ENCODE measurements around the gene SERPINA6.
"Not testable (repeated sequence)": the region's sequence is repeated elsewhere in the genome, so short reads cannot be mapped to it uniquely, and the experiment has no call there.

Gene SERPINA6

GRCh38 chr14:94285158-94285557, 38.0 kb downstream of the SERPINA6 start:
- Histone ChIP-seq H3K36me3 (ENCODE audit: control insufficient read depth, insufficient read depth, low read length) (no peaks in the 10 kb centered on the region), H3K27me3 (replicated peaks; ENCODE audit: control insufficient read depth, insufficient read depth, low read length) (no peaks in the 10 kb centered on the region; the same call in 1 of the 2 replicates), H3K4me3 (replicated peaks; ENCODE audit: low read depth, low read length) (no peak overlapping the region)
- TF ChIP-seq CTCF (IDR thresholded peaks at IDR 0.05; ENCODE audit: insufficient read depth, low read length, poor library complexity, severe bottlenecking) = no peak
- DNase-seq (ENCODE audit: extremely low read depth, insufficient read length) = no peak

GRCh38 chr14:94284221-94284620, 38.9 kb downstream of the SERPINA6 start:
- Histone ChIP-seq H3K4me3 (replicated peaks; ENCODE audit: low read depth, low read length) (no peak overlapping the region), H3K27me3 (replicated peaks; ENCODE audit: control insufficient read depth, insufficient read depth, low read length) (no peaks in the 10 kb centered on the region; the same call in 1 of the 2 replicates), H3K36me3 (ENCODE audit: control insufficient read depth, insufficient read depth, low read length) (no peaks in the 10 kb centered on the region)
- no peak for TF ChIP-seq CTCF (IDR thresholded peaks at IDR 0.05; ENCODE audit: insufficient read depth, low read length, poor library complexity, severe bottlenecking)
- DNase-seq (ENCODE audit: extremely low read depth, insufficient read length) = no peak

- no peak for TF ChIP-seq CTCF (IDR thresholded peaks at IDR 0.05; ENCODE audit: insufficient read depth, low read length, poor library complexity, severe bottlenecking)
- no peak for DNase-seq (ENCODE audit: extremely low read depth, insufficient read length)
- Histone ChIP-seq H3K27me3 (replicated peaks; ENCODE audit: control insufficient read depth, insufficient read depth, low read length) (no peaks in the 10 kb centered on the region; the same call in 1 of the 2 replicates), H3K4me3 (replicated peaks; ENCODE audit: low read depth, low read length) (no peak overlapping the region), H3K36me3 (ENCODE audit: control insufficient read depth, insufficient read depth, low read length) (no peaks in the 10 kb centered on the region)
Measured at GRCh38 chr14:94282991-94283723, 40.0 kb downstream of the SERPINA6 start.

- H3K27me3 ChIP-seq (replicated peaks; ENCODE audit: control insufficient read depth, insufficient read depth, low read length) = no peaks in the 10 kb centered on the region
- no peaks in the 10 kb centered on the region for H3K36me3 ChIP-seq (ENCODE audit: control insufficient read depth, insufficient read depth, low read length)
- TF ChIP-seq CTCF (IDR thresholded peaks at IDR 0.05; ENCODE audit: insufficient read depth, low read length, poor library complexity, severe bottlenecking) = no peak
- H3K4me3 ChIP-seq (replicated peaks; ENCODE audit: low read depth, low read length) = no peak overlapping the region
- no peak for DNase-seq (ENCODE audit: extremely low read depth, insufficient read length)
Measured at GRCh38 chr14:94278731-94279130, 44.4 kb downstream of the SERPINA6 start.

- H3K36me3 ChIP-seq (ENCODE audit: control insufficient read depth, insufficient read depth, low read length); DNase-seq (ENCODE audit: extremely low read depth, insufficient read length); H3K4me3 ChIP-seq (replicated peaks; ENCODE audit: low read depth, low read length); H3K27me3 ChIP-seq (replicated peaks; ENCODE audit: control insufficient read depth, insufficient read depth, low read length): not testable (repeated sequence)
Measured at GRCh38 chr14:94276898-94277561, 46.1 kb downstream of the SERPINA6 start.

GRCh38 chr14:94269156-94269555, 54.0 kb downstream of the SERPINA6 start:
- H3K4me3 ChIP-seq (replicated peaks; ENCODE audit: low read depth, low read length) = no peak overlapping the region
- TF ChIP-seq CTCF (IDR thresholded peaks at IDR 0.05; ENCODE audit: insufficient read depth, low read length, poor library complexity, severe bottlenecking) = no peak
- no peaks in the 10 kb centered on the region for H3K36me3 ChIP-seq (ENCODE audit: control insufficient read depth, insufficient read depth, low read length)
- H3K27me3 ChIP-seq (replicated peaks; ENCODE audit: control insufficient read depth, insufficient read depth, low read length) = no peaks in the 10 kb centered on the region
- DNase-seq (ENCODE audit: extremely low read depth, insufficient read length) = no peak

GRCh38 chr14:94268582-94268981, 54.6 kb downstream of the SERPINA6 start:
- not testable (repeated sequence) for H3K4me3 ChIP-seq (replicated peaks; ENCODE audit: low read depth, low read length); DNase-seq (ENCODE audit: extremely low read depth, insufficient read length); H3K36me3 ChIP-seq (ENCODE audit: control insufficient read depth, insufficient read depth, low read length); H3K27me3 ChIP-seq (replicated peaks; ENCODE audit: control insufficient read depth, insufficient read depth, low read length)
